ENCODE data around the gene DSC2. TPM values are rescaled to one million over a fixed set of nuclear protein-coding genes. Genes with fewer than 3 reads are reported as not detected.
"Not testable (repeated sequence)": the region's sequence is repeated elsewhere in the genome, so short reads cannot be mapped to it uniquely, and the experiment has no call there.

The DSC2 gene
- total RNA-seq, 1 donor from 2014 or later: not detected

GRCh38 chr18:31030574-31031278 lies 71.5 kb downstream of the DSC2 start:
- Mint-ChIP-seq H3K27ac (no peak overlapping the region), H3K4me1 (ENCODE audit: low read depth) (no peaks in the 10 kb centered on the region), H3K9me3 (no peaks in the 10 kb centered on the region), H3K36me3 (ENCODE audit: low read depth) (no peaks in the 10 kb centered on the region), H3K27me3 (ENCODE audit: low read depth) (no peaks in the 10 kb centered on the region), H3K4me3 (ENCODE audit: low read depth) (no peak overlapping the region)
- intact Hi-C loops (cut with micrococcal nuclease): no loop called here
- DNase-seq (ENCODE audit: low spot score): no peak

GRCh38 chr18:31015715-31016434 lies 86.3 kb downstream of the DSC2 start:
- intact Hi-C loops (cut with micrococcal nuclease): no loop called here
- Mint-ChIP-seq H3K4me3 (ENCODE audit: low read depth) (no peak overlapping the region), H3K27me3 (ENCODE audit: low read depth) (no peaks in the 10 kb centered on the region)

GRCh38 chr18:31011455-31011854 lies 90.8 kb downstream of the DSC2 start:
- H3K4me1 Mint-ChIP-seq (ENCODE audit: low read depth); H3K27ac Mint-ChIP-seq; H3K4me3 Mint-ChIP-seq (ENCODE audit: low read depth); DNase-seq (ENCODE audit: low spot score); intact Hi-C loops (cut with micrococcal nuclease); H3K27me3 Mint-ChIP-seq (ENCODE audit: low read depth); H3K36me3 Mint-ChIP-seq (ENCODE audit: low read depth); H3K9me3 Mint-ChIP-seq: not testable (repeated sequence)

More at GRCh38 chr18:31015715-31016434, 86.3 kb downstream of the DSC2 start:
- Mint-ChIP-seq H3K9me3 (peaks cover 7% of the 10 kb centered on the region), H3K27ac (no peak overlapping the region), H3K4me1 (ENCODE audit: low read depth) (no peaks in the 10 kb centered on the region), H3K36me3 (ENCODE audit: low read depth) (no peaks in the 10 kb centered on the region)
- no peak for DNase-seq (ENCODE audit: low spot score)

GRCh38 chr18:31010601-31011000 lies 91.6 kb downstream of the DSC2 start:
- DNase-seq (ENCODE audit: low spot score): no peak
- H3K4me1 Mint-ChIP-seq (ENCODE audit: low read depth): no peaks in the 10 kb centered on the region
- intact Hi-C loops (cut with micrococcal nuclease): no loop called here
- H3K27ac Mint-ChIP-seq: no peak overlapping the region
- no peak overlapping the region for H3K4me3 Mint-ChIP-seq (ENCODE audit: low read depth)
- no peaks in the 10 kb centered on the region for H3K27me3 Mint-ChIP-seq (ENCODE audit: low read depth)
- peaks cover 7% of the 10 kb centered on the region for H3K9me3 Mint-ChIP-seq
- H3K36me3 Mint-ChIP-seq (ENCODE audit: low read depth): no peaks in the 10 kb centered on the region

Other genes with a start within 250 kb of the DSC2 start
- not detected in 2 replicates for gene DSC3, start 59.7 kb downstream of the DSC2 start, total RNA-seq
- not detected in 2 replicates for gene DSC1, start 60.4 kb upstream of the DSC2 start, total RNA-seq
- not detected in 2 replicates for gene DSG1, start 215.7 kb upstream of the DSC2 start, total RNA-seq